Measurements from ENCODE around the gene CAPN11. TPM values are rescaled to one million over a fixed set of nuclear protein-coding genes. Genes with fewer than 3 reads are reported as not detected.

The CAPN11 gene
- total and polyA plus RNA-seq, 9 of the 15 experiments (the other 6 are each of a cell fraction or from before 2014, with no cell fraction given), result 0.03 to 0.61 (median 0.17) TPM; not detected in 1

DNA sequence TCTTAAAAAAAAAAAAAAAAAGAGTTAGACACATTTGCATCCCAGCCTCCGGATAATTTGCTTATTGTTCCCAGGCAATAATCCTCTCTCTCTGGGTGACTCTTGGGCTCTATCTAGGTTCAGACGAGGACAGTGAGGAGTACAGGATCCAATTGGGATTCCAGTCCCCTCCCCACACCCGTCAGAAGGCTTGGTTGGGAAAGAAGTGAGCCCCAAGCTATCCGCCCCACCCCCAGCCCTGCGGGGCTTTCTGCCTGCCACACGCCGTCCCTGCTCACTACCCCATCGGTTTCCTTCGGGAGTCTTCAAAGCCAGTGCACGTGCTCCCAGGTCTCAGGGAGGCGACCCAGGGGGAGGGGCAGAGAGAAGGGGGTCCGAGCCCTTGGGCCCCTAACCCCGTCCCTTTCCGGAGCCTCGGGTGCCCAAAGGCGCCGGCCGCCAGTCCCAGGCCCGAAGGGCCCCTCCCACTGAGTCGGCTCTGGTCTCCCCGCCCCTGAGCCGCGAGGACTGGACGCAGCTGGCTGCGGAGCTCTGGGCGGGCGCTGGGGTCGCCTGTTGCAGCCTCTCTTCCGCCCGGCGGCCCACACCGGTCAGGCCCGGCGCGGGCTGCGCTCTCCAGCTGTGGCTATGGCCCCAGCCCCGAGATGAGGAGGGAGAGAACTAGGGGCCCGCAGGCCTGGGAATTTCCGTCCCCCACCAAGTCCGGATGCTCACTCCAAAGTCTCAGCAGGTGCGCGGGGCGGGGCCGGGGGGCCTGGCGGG is 60.6 kb downstream of the CAPN11 start (continued):
- TF ChIP-seq CBFA2T3 (IDR thresholded peaks at IDR 0.05), result peak; percentile 43; the same call in 1 of the 2 replicates
- TF ChIP-seq NFRKB (IDR thresholded peaks at IDR 0.05; ENCODE audit: low read depth), result 0 out of 2 replicates have a peak, but pooled peaks have one; percentile 44
- TF ChIP-seq RBFOX2 (IDR thresholded peaks at IDR 0.05; ENCODE audit: low read depth, low read length), result peak; percentile 90
- peak; percentile 93 for TF ChIP-seq MAZ (CRISPR knock-in tag; conservative IDR thresholded peaks at IDR 0.05 in 1 of 2, IDR thresholded peaks at IDR 0.05 in 1 of 2)
- peak; percentile 92 for TF ChIP-seq KLF16 (IDR thresholded peaks at IDR 0.05)
- peak; percentile 26 for TF ChIP-seq CHD1 (IDR thresholded peaks at IDR 0.05; ENCODE audit: low read length)
- no peak for TF ChIP-seq CHD4 (IDR thresholded peaks at IDR 0.05; ENCODE audit: insufficient read depth, insufficient replicate concordance, low read depth, low read length, poor library complexity, severe bottlenecking)
- no peak for TF ChIP-seq JUND (IDR thresholded peaks at IDR 0.05; ENCODE audit: borderline replicate concordance, low read depth, low read length)
- TF ChIP-seq JUND (tag; IDR thresholded peaks at IDR 0.05; ENCODE audit: borderline replicate concordance, low read depth, low read length), result no peak
- TF ChIP-seq RBM39 (optimal IDR thresholded peaks at IDR 0.05; ENCODE audit: low read depth, low read length), result no peak
- TF ChIP-seq PHF21A (IDR thresholded peaks at IDR 0.05; ENCODE audit: borderline replicate concordance, low read depth), result peak; percentile 61; the same call in 1 of the 2 replicates
- TF ChIP-seq, protein P1, sequence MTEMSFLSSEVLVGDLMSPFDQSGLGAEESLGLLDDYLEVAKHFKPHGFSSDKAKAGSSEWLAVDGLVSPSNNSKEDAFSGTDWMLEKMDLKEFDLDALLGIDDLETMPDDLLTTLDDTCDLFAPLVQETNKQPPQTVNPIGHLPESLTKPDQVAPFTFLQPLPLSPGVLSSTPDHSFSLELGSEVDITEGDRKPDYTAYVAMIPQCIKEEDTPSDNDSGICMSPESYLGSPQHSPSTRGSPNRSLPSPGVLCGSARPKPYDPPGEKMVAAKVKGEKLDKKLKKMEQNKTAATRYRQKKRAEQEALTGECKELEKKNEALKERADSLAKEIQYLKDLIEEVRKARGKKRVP (CRISPR knock-in tag; IDR thresholded peaks at IDR 0.05), result 0 out of 2 replicates have a peak, but pooled peaks have one; percentile 6
- no peak for TF ChIP-seq CC2D1A (IDR thresholded peaks at IDR 0.05)
- peak; percentile 94 for TF ChIP-seq L3MBTL2 (IDR thresholded peaks at IDR 0.05)
- peak; percentile 94 for TF ChIP-seq HMGN3 (IDR thresholded peaks at IDR 0.05; ENCODE audit: borderline replicate concordance, extremely low read depth, insufficient read length, low read depth, low read length)
- peak; percentile 95 for TF ChIP-seq ZFX (CRISPR knock-in tag; IDR thresholded peaks at IDR 0.05)
- no peak for TF ChIP-seq NR4A1 (CRISPR knock-in tag; IDR thresholded peaks at IDR 0.05)
- peak; percentile 29; the same call in 1 of the 2 replicates for TF ChIP-seq NR4A1 (tag; IDR thresholded peaks at IDR 0.05)
- TF ChIP-seq ZNF263 (CRISPR knock-in tag; IDR thresholded peaks at IDR 0.05; ENCODE audit: borderline replicate concordance), result peak; percentile 28; the same call in 1 of the 2 replicates
- TF ChIP-seq ERF (CRISPR knock-in tag; IDR thresholded peaks at IDR 0.05), result peak; percentile 91
- peak; percentile 76; the same call in 1 of the 2 replicates for TF ChIP-seq PHF8 (IDR thresholded peaks at IDR 0.05; ENCODE audit: borderline replicate concordance, low read length)

All from K562 (cell line).